SHP77 (cell line): Measurements from ENCODE around the gene PLXNB1.
"Not testable (repeated sequence)": the region's sequence is repeated elsewhere in the genome, so short reads cannot be mapped to it uniquely, and the experiment has no call there.

Experiments
- DNase-seq, 2 experiments: peaks; one replicate each; lab custom pipeline; 2025; lab: John Stamatoyannopoulos, UW

The PLXNB1 gene

DNA sequence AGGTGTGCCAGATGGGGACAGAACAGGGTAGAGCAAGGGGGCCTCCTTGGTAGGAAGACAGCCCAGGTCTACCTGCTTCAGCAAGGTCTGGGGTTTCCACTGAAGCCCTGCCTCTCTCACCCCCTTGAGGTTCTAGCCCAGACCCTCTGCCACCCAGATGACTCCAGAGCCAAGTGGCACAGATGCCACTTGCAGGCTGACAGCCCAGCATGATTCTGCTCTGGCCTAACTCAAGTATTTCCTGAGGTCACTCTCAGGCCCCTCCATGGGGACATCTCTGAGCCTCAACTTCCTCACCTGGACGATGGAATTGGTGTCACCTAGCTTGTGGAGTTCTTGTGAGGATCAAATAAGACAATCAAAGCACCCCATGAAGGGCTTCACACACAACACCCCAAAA is 23.9 kb downstream of the PLXNB1 start:
- no peak for DNase-seq

GRCh38 chr3:48405343-48405881 is 24.5 kb downstream of the PLXNB1 start:
- DNase-seq: no peak

DNA sequence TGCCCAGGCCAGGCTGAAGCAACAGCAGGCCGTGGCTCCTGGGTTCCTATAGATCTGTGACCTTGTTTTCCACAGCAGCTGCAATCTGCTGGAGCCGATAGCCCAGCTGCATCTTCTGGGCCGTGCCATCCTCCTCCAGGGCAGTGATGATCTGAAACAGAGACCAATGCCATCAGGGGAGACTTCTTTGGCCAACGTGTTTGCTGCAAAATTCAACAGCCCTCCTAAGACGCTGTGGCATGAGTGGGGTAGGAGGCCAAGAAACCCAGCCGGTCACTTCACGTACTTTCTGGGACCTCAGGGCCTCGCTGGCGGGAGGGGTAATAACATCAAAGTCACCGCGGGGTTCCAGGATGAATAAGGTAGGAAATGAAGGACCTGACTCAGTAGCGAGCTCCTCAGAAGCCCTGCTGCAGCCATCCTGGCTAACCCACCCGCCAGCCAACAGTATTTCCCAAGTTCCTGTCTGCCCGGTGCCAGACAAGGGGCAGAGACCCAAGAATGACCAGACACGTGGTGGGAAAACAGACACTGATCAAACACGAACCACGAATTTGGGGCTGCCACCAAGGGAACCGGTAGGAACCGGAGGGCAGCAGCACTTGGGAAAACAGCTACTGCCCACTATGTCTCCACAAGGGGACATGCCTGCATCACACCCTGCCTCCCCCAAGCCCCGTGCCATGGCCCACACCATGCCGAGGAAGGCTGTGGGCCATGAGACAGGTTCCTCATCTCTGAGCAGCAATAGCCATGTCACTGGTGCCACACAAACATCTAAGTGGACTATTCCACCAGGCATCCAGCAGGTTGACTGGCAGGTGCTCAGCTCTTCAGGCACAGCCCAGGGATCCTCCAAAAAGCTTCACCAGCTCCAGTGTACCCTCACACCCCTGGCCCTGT is 25.2 kb downstream of the PLXNB1 start:
- no peak for DNase-seq

DNA sequence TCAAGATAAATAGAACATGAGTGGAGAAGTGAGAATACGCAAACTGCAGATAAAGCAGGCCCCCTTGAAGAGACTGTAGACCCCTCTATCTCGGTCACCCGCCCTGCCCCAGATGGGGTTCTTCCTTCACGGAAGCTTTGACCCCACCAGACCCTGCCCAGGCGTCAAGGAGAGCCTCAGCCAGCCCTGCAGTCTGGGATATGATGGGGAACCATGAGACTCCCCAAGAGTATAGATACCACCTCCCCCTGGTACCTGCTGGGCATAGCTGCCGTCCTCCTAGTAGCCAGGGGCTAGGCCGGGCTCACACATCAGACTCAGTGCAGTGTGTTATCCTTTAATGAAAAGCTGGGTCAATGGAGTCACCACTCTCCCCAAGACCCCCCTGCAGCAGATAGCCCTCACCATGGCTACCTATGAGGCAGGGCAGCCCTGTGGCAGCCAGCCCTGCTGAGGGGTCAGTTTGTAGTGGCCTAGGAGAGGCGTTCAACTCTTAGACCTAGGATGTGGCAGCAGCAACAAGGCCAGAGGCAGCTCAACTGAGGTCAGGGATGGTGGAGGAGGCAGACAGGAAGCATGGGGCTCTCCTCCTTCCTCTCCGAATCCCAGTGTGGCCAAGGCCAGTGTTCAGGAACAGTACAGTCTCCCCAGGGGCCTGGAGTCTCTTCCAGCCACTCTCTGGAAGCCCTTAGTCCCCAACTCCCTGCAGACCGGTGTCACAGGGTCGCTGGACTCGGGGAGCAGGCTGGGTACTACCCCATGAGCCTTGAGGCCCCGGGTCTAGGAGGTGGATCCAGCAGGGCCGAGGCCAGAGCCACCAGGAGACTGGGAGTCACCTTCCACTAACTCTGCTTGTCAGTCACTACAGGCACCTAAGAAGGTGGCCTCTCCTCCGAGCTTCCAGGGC is 26.1 kb downstream of the PLXNB1 start:
- no peak for DNase-seq

GRCh38 chr3:48402907-48403306 is 27.0 kb downstream of the PLXNB1 start:
- no peak for DNase-seq

DNA sequence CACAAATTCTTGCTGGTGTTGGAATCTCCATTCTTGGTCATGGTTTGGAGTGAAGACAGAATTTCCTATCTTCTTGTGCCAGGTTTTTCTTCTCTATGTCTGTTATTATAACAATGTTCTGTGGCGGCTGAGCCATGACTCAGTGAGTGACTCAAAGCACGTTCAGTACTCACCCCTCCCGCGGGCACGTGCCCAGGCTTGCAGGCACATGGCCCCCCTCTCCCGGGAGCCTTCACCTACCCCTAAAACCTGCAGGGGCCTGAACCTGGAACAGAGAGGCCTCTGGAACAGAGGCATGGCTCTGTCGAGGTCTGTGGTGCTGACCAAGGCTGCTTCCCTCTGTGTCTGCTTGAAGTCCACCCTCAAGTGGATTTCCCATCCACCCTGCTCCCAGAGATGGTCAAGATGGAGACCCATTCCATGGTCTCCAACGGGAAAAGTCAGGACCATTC is 27.6 kb downstream of the PLXNB1 start:
- DNase-seq: no peak

DNA sequence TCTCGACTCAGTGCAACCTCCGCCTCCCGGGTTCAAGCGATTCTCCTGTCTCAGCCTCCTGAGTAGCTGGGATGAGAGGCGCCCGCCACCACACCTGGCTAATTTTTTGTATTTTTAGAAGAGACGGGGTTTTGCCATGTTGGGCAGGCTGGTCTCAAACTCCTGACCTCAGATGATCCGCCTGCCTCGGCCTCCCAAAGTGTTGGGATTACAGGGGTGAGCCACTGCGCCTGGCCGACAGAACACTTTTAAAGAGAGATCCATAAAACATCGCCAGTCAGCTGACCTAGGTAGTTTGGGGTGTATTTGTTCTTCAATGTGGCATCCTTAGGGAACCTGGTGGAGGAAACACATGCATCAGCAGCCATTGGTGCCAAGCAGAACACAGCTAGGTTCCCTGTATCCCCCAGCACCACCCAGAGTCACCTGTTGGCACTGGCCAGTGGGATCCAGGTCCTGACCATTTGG is 28.4 kb downstream of the PLXNB1 start:
- DNase-seq: not testable (repeated sequence)

DNA sequence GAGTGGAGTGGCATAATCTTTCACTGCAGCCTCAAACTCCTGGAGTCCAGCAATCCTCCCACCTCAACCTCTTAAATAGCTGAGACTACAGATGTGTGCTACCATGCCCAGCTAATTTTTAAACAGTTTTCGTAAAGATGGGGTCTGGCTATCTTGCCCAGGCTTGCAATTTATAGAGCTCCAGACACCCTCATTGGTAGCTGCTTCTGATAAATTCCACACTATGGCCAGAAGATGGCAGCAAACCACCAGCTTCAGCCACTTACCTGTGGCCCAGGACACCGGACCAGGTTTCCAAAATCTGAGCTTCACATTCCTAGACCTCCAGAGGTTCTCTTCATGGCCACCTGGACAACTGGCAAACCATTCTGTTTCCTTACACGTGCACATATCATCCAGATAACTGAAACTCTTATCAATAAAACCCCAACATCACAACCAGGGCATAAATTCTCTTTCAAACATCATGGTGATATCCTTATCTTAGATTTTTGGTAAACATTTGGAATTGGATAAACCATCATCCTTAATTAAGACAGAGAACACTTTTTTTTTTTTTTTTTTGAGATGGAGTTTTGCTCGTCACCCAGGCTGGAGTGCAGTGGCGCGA is 29.0 kb downstream of the PLXNB1 start:
- DNase-seq: peak; percentile 35 to 67

DNA sequence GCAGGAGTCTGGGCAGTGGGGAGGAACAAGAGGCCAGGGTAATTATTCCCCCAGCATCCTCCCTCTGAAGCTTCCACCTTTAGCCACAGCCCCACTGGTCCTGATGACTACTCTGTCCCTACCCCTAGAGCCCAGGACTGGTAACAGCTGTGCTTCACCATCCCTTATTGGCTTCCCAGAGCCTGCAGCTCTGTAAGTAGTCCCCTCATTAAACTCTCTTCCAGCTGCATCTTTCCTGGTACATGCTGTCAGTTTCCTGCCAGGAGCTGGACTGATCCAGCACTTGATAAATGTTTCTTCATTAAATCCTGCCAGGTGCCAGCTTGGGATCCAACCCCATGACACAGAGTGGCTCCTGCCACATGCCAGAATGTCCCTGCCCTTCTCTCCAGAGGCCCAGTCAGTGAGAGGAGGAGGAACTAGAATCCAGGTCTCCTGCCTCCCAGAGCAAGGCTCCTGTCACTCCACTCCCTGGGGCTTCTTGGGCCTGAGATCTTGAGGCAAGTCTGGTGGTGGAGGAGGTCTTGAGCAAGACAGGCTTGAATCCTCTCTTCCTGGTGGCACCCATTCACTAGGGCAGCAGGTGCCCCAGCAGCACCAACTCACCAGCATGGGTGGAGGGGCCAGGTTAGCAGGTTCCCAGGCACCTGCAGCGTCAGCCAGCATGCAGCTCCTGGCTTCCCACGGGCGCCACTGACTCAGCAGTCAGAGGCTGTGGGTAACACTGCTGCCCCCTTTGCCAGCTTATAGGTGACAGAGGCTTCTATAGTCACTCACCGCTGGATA is 30.3 kb downstream of the PLXNB1 start:
- no peak for DNase-seq

DNA sequence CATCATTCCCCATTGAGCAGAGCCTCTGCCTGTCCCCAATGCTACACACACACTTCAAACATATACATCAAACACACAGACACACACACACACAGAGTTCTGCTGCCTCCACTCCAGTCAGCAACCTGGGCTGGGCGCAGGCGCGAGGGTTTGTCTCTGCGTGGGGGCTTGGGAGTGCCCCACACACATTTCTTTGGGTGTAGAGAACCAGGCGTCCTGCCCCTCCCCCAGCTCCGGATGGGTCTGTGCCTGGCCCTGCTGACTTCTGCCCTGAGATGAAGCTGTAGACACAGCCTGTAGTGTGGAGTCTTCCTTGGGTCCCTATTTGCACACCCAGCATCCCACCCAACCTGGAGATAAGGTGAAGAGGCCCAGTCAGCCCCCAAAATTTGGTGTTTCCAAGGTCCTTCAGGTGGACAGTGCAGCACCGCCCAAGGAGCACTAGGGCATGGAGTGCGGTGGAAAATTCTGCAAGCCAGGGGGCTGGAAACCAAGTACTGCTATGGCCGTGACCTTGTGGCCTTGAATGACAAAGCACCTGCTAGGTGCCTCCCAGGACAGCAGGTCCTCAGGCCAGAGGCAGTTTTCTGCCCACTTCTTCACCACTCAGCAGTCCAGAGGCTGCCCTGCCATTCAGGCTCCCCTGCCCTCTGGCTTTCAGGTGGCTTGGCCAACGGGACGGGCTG is 31.0 kb downstream of the PLXNB1 start:
- no peak for DNase-seq

- DNase-seq: no peak
Measured at GRCh38 chr3:48397767-48398681, 31.9 kb downstream of the PLXNB1 start.

GRCh38 chr3:48395714-48396113 is 34.2 kb downstream of the PLXNB1 start:
- DNase-seq: no peak

GRCh38 chr3:48394391-48394790 is 35.5 kb downstream of the PLXNB1 start:
- DNase-seq: no peak

GRCh38 chr3:48388966-48389365 is 40.9 kb downstream of the PLXNB1 start:
- DNase-seq: no peak

GRCh38 chr3:48387634-48388033 is 42.3 kb downstream of the PLXNB1 start:
- DNase-seq: no peak

- no peak for DNase-seq
Measured at GRCh38 chr3:48372862-48373435, 56.9 kb downstream of the PLXNB1 start.

- DNase-seq: no peak
Measured at GRCh38 chr3:48372377-48372770, 57.5 kb downstream of the PLXNB1 start.

DNA sequence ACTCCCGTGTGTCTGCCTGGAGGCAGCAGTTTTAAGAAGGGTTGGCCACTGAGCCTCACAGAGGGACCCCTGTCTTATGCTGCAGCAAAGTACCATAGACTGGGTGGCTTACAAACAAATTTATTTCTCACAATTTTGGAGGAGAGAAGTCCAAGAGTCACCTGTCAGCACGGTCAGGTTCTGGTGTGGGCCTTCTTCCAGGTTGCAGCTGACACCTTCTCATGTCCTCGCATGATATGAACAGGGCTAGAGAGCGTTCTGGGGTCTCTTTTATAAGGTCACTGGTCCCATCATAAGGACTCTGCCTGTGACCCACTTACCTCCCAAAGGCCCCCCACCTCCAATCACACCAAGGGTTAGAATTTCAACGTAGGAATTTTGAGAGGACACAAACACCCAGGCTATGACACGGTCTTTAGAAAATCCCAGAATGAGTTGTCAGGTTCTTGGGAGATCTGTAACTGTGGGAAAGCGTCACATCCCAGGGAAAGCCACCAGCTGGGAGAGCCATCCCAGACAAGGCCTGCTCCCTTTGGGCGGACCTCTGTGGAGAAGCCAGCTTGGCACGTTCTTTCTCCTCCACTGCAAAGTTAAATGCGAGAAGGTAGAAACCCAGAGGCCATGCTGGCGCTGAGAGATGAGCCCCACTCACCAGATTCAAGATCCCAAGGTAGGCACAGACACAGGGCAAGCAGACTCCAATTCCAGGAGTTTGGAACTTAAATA is 58.1 kb downstream of the PLXNB1 start, which contains the start of gene FBXW12:
Gene FBXW12 (plus strand): TSS at position 569 of the 726 bp plus-strand sequence. CDS start 549 bp downstream, outside the sequence.
- DNase-seq: no peak
